OCI-LY7 (cell line): Measurements from ENCODE around the gene CEP112. TPM values are rescaled to one million over a fixed set of nuclear protein-coding genes. Genes with fewer than 3 reads are reported as not detected.

Experiments used
- BruUV-seq: library from RNA; stranded (reverse); fragments of 400-500 nt; replicated peaks from 2 replicates; lab custom pipeline; 2021; lab: Mats Ljungman, UMichigan
- CTCF ChIA-PET: fragments of 300-600 bp; sonication (Branson Sonifier 250); formaldehyde crosslinking; loops from one replicate; lab custom pipeline; 2022; ENCODE audit warnings: antibody characterized with exemption; ENCODE audit not compliant: unreplicated experiment; lab: Charles Lee
- POLR2A ChIA-PET: fragments of 300-600 bp; sonication (Branson Sonifier 250); formaldehyde crosslinking; loops from one replicate; lab custom pipeline; 2022; ENCODE audit warnings: antibody characterized with exemption; lab: Charles Lee
- DNase-seq: peaks from one replicate; pipeline ENCODE4 v3.0.0-alpha.2; 2015; ENCODE audit warnings: low spot score
- H2AFZ ChIP-seq: fragments of 200-600 bp; sonication (generic), shearing (Covaris generic); 2 replicates; pipeline ENCODE4 v1.6.1; 2014; ENCODE audit warnings: mild to moderate bottlenecking, antibody characterized with exemption, low read length, moderate library complexity
- H3K27ac ChIP-seq: fragments of 200-600 bp; sonication (generic); 2 replicates; pipeline ENCODE4 v1.5.1; 2014; ENCODE audit warnings: mixed run types, low read depth, mild to moderate bottlenecking, moderate library complexity, low read length, inconsistent platforms; ENCODE audit not compliant: poor library complexity, severe bottlenecking
- H3K36me3 ChIP-seq: fragments of 200-600 bp; sonication (generic); 2 replicates; pipeline ENCODE4 v1.6.1; 2014; ENCODE audit warnings: mild to moderate bottlenecking, antibody characterized with exemption, low read length, moderate library complexity, mixed read lengths; ENCODE audit not compliant: insufficient read depth
- H3K4me1 ChIP-seq: fragments of 200-600 bp; sonication (generic); 2 replicates; pipeline ENCODE4 v1.5.1; 2014; ENCODE audit warnings: mild to moderate bottlenecking, low read length; ENCODE audit not compliant: insufficient read depth, poor library complexity, severe bottlenecking
- H3K4me2 ChIP-seq: fragments of 200-600 bp; sonication (generic); 2 replicates; pipeline ENCODE4 v1.6.1; 2014; ENCODE audit warnings: mild to moderate bottlenecking, low read length
- H3K4me3 ChIP-seq: fragments of 200-600 bp; sonication (generic); 2 replicates; pipeline ENCODE4 v1.5.1; 2014; ENCODE audit warnings: mild to moderate bottlenecking, low read depth, low read length; ENCODE audit not compliant: poor library complexity, severe bottlenecking
- H3K79me2 ChIP-seq: fragments of 200-600 bp; sonication (generic); 2 replicates; pipeline ENCODE4 v1.6.1; 2016; ENCODE audit warnings: low read depth, mild to moderate bottlenecking, low read length, moderate library complexity, mixed read lengths; ENCODE audit not compliant: insufficient read depth
- H3K9me2 ChIP-seq: fragments of 200-600 bp; sonication (generic); 2 replicates; pipeline ENCODE4 v1.6.1; 2016; ENCODE audit warnings: mild to moderate bottlenecking, low read length, mixed read lengths; ENCODE audit not compliant: insufficient read depth
- H3K9me3 ChIP-seq: fragments of 200-600 bp; sonication (generic); 2 replicates; pipeline ENCODE4 v1.6.1; 2014; ENCODE audit warnings: mild to moderate bottlenecking, mixed run types, low read length, mixed read lengths
- H4K20me1 ChIP-seq: fragments of 200-600 bp; sonication (generic); 2 replicates; pipeline ENCODE4 v1.6.1; 2014; ENCODE audit warnings: mild to moderate bottlenecking, antibody characterized with exemption, low read length, moderate library complexity, mixed read lengths; ENCODE audit not compliant: insufficient read depth
- CTCF ChIP-seq: fragments of 200-600 bp; sonication (generic); conservative IDR thresholded peaks from 2 replicates; pipeline ENCODE4 v1.5.1; 2014; ENCODE audit warnings: mild to moderate bottlenecking, antibody characterized with exemption, low read length, moderate library complexity, mixed read lengths
- EZH2phosphoT487 ChIP-seq: fragments of 200-600 bp; sonication (generic); IDR thresholded peaks from 2 replicates; pipeline ENCODE4 v1.6.1; 2018; ENCODE audit warnings: low read depth, borderline replicate concordance, mild to moderate bottlenecking, mixed run types, antibody characterized with exemption, low read length, moderate library complexity, mixed read lengths
- intact Hi-C: fragments of 100-400 bp; cut with micrococcal nuclease; formaldehyde crosslinking; loops from one replicate; pipeline ENCODE4 v1.10.0; 2022; ENCODE audit not compliant: unreplicated experiment
- total RNA-seq, 2 experiments: library from RNA; depleted of rRNA in 1 of 2; stranded (reverse); fragments of >200 nt in 1 of 2; shearing (Covaris generic) in 1 of 2; gene quantifications; 2 replicates each; pipeline ENCODE4 v1.2.3, GENCODE V29; 2014 to 2022

CEP112 gene
- total RNA-seq, 2 experiments from 2014 or later = 2.7 to 6.9 TPM

GRCh38 chr17:66229783-66230538, 38.0 kb upstream of the CEP112 start:
- POLR2A ChIA-PET = interaction anchor here (0.7 kb wide), 1 partner anchor 318 kb away, joined by 3 read pairs; no protein-coding TSS in a partner anchor
- intact Hi-C loops = no loop called here

GRCh38 chr17:66228887-66229782, 37.2 kb upstream of the CEP112 start, which contains the start of gene APOH:
TSS of gene APOH (minus strand) at chr17:66229415. CDS start at chr17:66229379, 36 bp downstream.
- H3K4me2 ChIP-seq = no peak within 1 kb of the TSS
- TF ChIP-seq CTCF (no peak), EZH2phosphoT487 (no peak)
- no peaks in the 10 kb centered on the region for H3K4me1 ChIP-seq
- H3K9me3 ChIP-seq = no peaks in the 10 kb centered on the region
- H2AFZ ChIP-seq = no peak within 1 kb of the TSS
- no peaks in the 10 kb centered on the region for H3K79me2 ChIP-seq
- ChIA-PET CTCF (no interaction called here), POLR2A (interaction anchor here (0.7 kb wide), 2 partner anchors 319 to 357 kb away, joined by 3 to 4 read pairs; no protein-coding TSS in a partner anchor)
- no peak for DNase-seq
- H3K9me2 ChIP-seq = no peaks in the 10 kb centered on the region
- no peak within 1 kb of the TSS for H3K4me3 ChIP-seq
- intact Hi-C loops = no loop called here
- H3K36me3 ChIP-seq = no peaks in the 10 kb centered on the region
- H3K27ac ChIP-seq = no peak within 1 kb of the TSS
- BruUV-seq = no TSS peak
- H4K20me1 ChIP-seq = no peaks in the 10 kb centered on the region

More at GRCh38 chr17:66229783-66230538, 38.0 kb upstream of the CEP112 start:
- BruUV-seq = no TSS peak
- H3K4me2 ChIP-seq = no peak overlapping the region
- H3K36me3 ChIP-seq = no peaks in the 10 kb centered on the region
- H3K4me1 ChIP-seq = no peaks in the 10 kb centered on the region
- H2AFZ ChIP-seq = no peak overlapping the region
- no peak overlapping the region for H3K27ac ChIP-seq
- no peaks in the 10 kb centered on the region for H4K20me1 ChIP-seq
- H3K9me3 ChIP-seq = no peaks in the 10 kb centered on the region
- CTCF ChIA-PET = no interaction called here
- TF ChIP-seq CTCF = no peak
- no peak for TF ChIP-seq EZH2phosphoT487
- H3K4me3 ChIP-seq = no peak overlapping the region
- H3K79me2 ChIP-seq = no peaks in the 10 kb centered on the region
- no peak for DNase-seq
- no peaks in the 10 kb centered on the region for H3K9me2 ChIP-seq
